Hepatocyte (in vitro differentiated cells): ENCODE data around the gene PARP6. TPM values are rescaled to one million over a fixed set of nuclear protein-coding genes. Genes with fewer than 3 reads are reported as not detected.
A peak's percentile ranks its signal among the peaks of the same experiment; 100 is the strongest.
"Not testable (repeated sequence)": the region's sequence is repeated elsewhere in the genome, so short reads cannot be mapped to it uniquely, and the experiment has no call there.

ENCODE experiments used
- DNase-seq: peaks from one replicate; pipeline ENCODE4 v3.0.0-alpha.2; 2016; ENCODE audit warnings: low spot score
- H2AFZ ChIP-seq: fragments of 200-600 bp; sonication (generic); 2 replicates; pipeline ENCODE4 v1.6.0; 2016; ENCODE audit warnings: antibody characterized with exemption, mild to moderate bottlenecking
- H3K27ac ChIP-seq: fragments of 200-600 bp; sonication (generic); 2 replicates; pipeline ENCODE4 v1.5.1; 2016; ENCODE audit warnings: mild to moderate bottlenecking
- H3K27me3 ChIP-seq: fragments of 200-600 bp; sonication (generic); 2 replicates; pipeline ENCODE4 v1.6.1; 2016
- H3K36me3 ChIP-seq: fragments of 200-600 bp; sonication (generic); replicated peaks from 2 replicates; pipeline ENCODE4 v1.5.1; 2016; ENCODE audit warnings: low read depth; ENCODE audit not compliant: insufficient read depth
- H3K4me1 ChIP-seq: fragments of 200-600 bp; sonication (generic); 2 replicates; pipeline ENCODE4 v1.5.1; 2016; ENCODE audit warnings: mild to moderate bottlenecking, moderate library complexity; ENCODE audit not compliant: insufficient read depth
- H3K4me2 ChIP-seq: fragments of 200-600 bp; sonication (generic); 2 replicates; pipeline ENCODE4 v1.6.0; 2016
- H3K4me3 ChIP-seq: fragments of 200-600 bp; sonication (generic); 2 replicates; pipeline ENCODE4 v1.5.1; 2016; ENCODE audit warnings: mild to moderate bottlenecking
- H3K79me2 ChIP-seq: fragments of 200-600 bp; sonication (generic); 2 replicates; pipeline ENCODE4 v1.6.0; 2017; ENCODE audit warnings: mild to moderate bottlenecking
- H3K9me2 ChIP-seq: fragments of 200-600 bp; sonication (generic); replicated peaks from 2 replicates; pipeline ENCODE4 v1.6.0; 2017; ENCODE audit warnings: mild to moderate bottlenecking; ENCODE audit not compliant: insufficient read depth
- H3K9me3 ChIP-seq: fragments of 200-600 bp; sonication (generic); 2 replicates; pipeline ENCODE4 v1.5.1; 2016; ENCODE audit warnings: low read depth, mild to moderate bottlenecking
- H4K20me1 ChIP-seq: fragments of 200-600 bp; sonication (generic); 2 replicates; pipeline ENCODE4 v1.6.0; 2016; ENCODE audit warnings: mild to moderate bottlenecking; ENCODE audit not compliant: insufficient read depth, poor library complexity, severe bottlenecking
- CTCF ChIP-seq: fragments of 200-600 bp; sonication (generic); IDR thresholded peaks from 2 replicates; pipeline ENCODE4 v1.5.1; 2016; ENCODE audit warnings: antibody characterized with exemption, mild to moderate bottlenecking; ENCODE audit not compliant: poor library complexity
- EZH2 ChIP-seq: fragments of 200-600 bp; sonication (generic); IDR thresholded peaks from 2 replicates; pipeline ENCODE4 v1.6.1; 2016; ENCODE audit warnings: antibody characterized with exemption, mild to moderate bottlenecking, borderline replicate concordance
- EZH2phosphoT487 ChIP-seq: fragments of 200-600 bp; sonication (generic); IDR thresholded peaks from one replicate; pipeline ENCODE4 v1.6.1; 2018; ENCODE audit warnings: antibody characterized with exemption, mild to moderate bottlenecking, low read depth, moderate library complexity; ENCODE audit not compliant: unreplicated experiment, severe bottlenecking
- WGBS: methylation state at CpG from one replicate; pipeline ENCODE4 v1.1.6; 2016; ENCODE audit warnings: low lambda C conversion rate; ENCODE audit errors: missing lambda C conversion rate; 5-methylcytosine and 5-hydroxymethylcytosine counted together
- polyA plus RNA-seq: library from polyadenylated mRNA; unstranded; fragments of >200 nt; fragmentation: Nextera tagmentation; extraction: Ambion mirVana; gene quantifications from 2 replicates; pipeline ENCODE4 v1.2.1, GENCODE V29; 2016
- total RNA-seq: library from RNA; depleted of rRNA; stranded (reverse); fragments of >200 nt; gene quantifications from 2 replicates; pipeline ENCODE4 v1.2.3, GENCODE V29; 2014

PARP6 gene
- total and polyA plus RNA-seq, 2 experiments from 2014 or later, result 57.1 to 61.4 TPM

GRCh38 chr15:72278737-72279136, 6.4 kb upstream of the PARP6 start:
- H3K27ac ChIP-seq, result no peak overlapping the region
- H3K36me3 ChIP-seq, result no peaks in the 10 kb centered on the region
- no peak overlapping the region for H2AFZ ChIP-seq
- TF ChIP-seq EZH2 (no peak), EZH2phosphoT487 (no peak), CTCF (no peak)
- H3K9me2 ChIP-seq, result no peaks in the 10 kb centered on the region
- H3K9me3 ChIP-seq, result no peaks in the 10 kb centered on the region
- H3K27me3 ChIP-seq, result no peaks in the 10 kb centered on the region
- 95% methylated on average over 1 of the region's 1 CpG for WGBS
- no peaks in the 10 kb centered on the region for H3K79me2 ChIP-seq
- no peak overlapping the region for H3K4me2 ChIP-seq
- no peak for DNase-seq
- no peaks in the 10 kb centered on the region for H3K4me1 ChIP-seq
- no peak overlapping the region for H3K4me3 ChIP-seq
- H4K20me1 ChIP-seq, result no peaks in the 10 kb centered on the region

GRCh38 chr15:72276326-72276700, 4.0 kb upstream of the PARP6 start:
- H4K20me1 ChIP-seq, result no peaks in the 10 kb centered on the region
- TF ChIP-seq EZH2, result no peak
- no peak for TF ChIP-seq CTCF
- no peak for TF ChIP-seq EZH2phosphoT487
- H2AFZ ChIP-seq, result no peak overlapping the region
- H3K4me2 ChIP-seq, result no peak overlapping the region
- H3K27ac ChIP-seq, result no peak overlapping the region
- H3K27me3 ChIP-seq, result no peaks in the 10 kb centered on the region
- H3K36me3 ChIP-seq, result no peaks in the 10 kb centered on the region
- no peaks in the 10 kb centered on the region for H3K9me3 ChIP-seq
- H3K9me2 ChIP-seq, result no peaks in the 10 kb centered on the region
- H3K79me2 ChIP-seq, result peaks cover 9% of the 10 kb centered on the region
- H3K4me3 ChIP-seq, result no peak overlapping the region
- peaks cover 9% of the 10 kb centered on the region for H3K4me1 ChIP-seq
- DNase-seq, result no peak

- Histone ChIP-seq H3K79me2 (peaks cover 14% of the 10 kb centered on the region), H3K4me1 (peaks cover 11% of the 10 kb centered on the region)
- not testable (repeated sequence) for H3K36me3 ChIP-seq, H3K9me2 ChIP-seq, H3K27me3 ChIP-seq, H4K20me1 ChIP-seq, H3K4me3 ChIP-seq, DNase-seq, H2AFZ ChIP-seq, H3K27ac ChIP-seq, H3K9me3 ChIP-seq, H3K4me2 ChIP-seq
These were observed 3.4 kb upstream of the PARP6 start for GRCh38 chr15:72275635-72276325.

- Histone ChIP-seq H3K9me2 (no peaks in the 10 kb centered on the region), H4K20me1 (no peaks in the 10 kb centered on the region), H3K4me3 (peak overlapping the region; percentile 22), H3K4me2 (peak overlapping the region; percentile 77), H3K27ac (peak overlapping the region; percentile 42), H3K4me1 (peaks cover 11% of the 10 kb centered on the region), H3K27me3 (no peaks in the 10 kb centered on the region), H2AFZ (peak overlapping the region; percentile 85), H3K36me3 (no peaks in the 10 kb centered on the region), H3K79me2 (peaks cover 38% of the 10 kb centered on the region), H3K9me3 (no peaks in the 10 kb centered on the region)
- TF ChIP-seq EZH2phosphoT487 (no peak), CTCF (no peak), EZH2 (no peak)
- no peak for DNase-seq
- 52% methylated on average over 10 of the region's 10 CpGs for WGBS
These were observed 621 bp upstream of the PARP6 start for GRCh38 chr15:72272997-72273352.
